Cardiac fibroblast (primary cell): Measurements from ENCODE around the gene SBK1.

ENCODE experiments used
- DNase-seq, 2 donors: peaks; one replicate each; pipeline versions ENCODE4 v3.0.0 to v3.0.0-alpha.2; 2010; ENCODE audit warnings: low read depth in 2 of 2
- H3K4me3 ChIP-seq, 2 donors: replicated peaks in 1 of 2; 1 replicate in 1 of 2; 2 replicates in 1 of 2; pipeline ENCODE4 v1.5.1; 2011; ENCODE audit warnings: low read depth in 2 of 2, low read length in 2 of 2, mild to moderate bottlenecking in 2 of 2, moderate library complexity in 1 of 2
- CTCF ChIP-seq: IDR thresholded peaks from one replicate; pipeline ENCODE4 v1.5.1; 2011; ENCODE audit warnings: low read depth, mild to moderate bottlenecking, low read length, inconsistent platforms

The SBK1 gene

GRCh38 chr16:28289048-28289447, 3.3 kb upstream of the SBK1 start:
- no peak for TF ChIP-seq CTCF
- no peak for DNase-seq
- H3K4me3 ChIP-seq: no peak overlapping the region

GRCh38 chr16:28289939-28290858, 2.1 kb upstream of the SBK1 start:
- no peak overlapping the region for H3K4me3 ChIP-seq
- no peak for DNase-seq
- TF ChIP-seq CTCF: no peak

- no peak for TF ChIP-seq CTCF
- no peak overlapping the region for H3K4me3 ChIP-seq
- DNase-seq: no peak
Measured at GRCh38 chr16:28290859-28291254, 1.5 kb upstream of the SBK1 start.

GRCh38 chr16:28292731-28293600, 641 bp downstream of the SBK1 start:
- no peak for DNase-seq

GRCh38 chr16:28293601-28293960, 1.3 kb downstream of the SBK1 start:
- DNase-seq: no peak
- no peak for TF ChIP-seq CTCF
- H3K4me3 ChIP-seq: no peak overlapping the region

More at GRCh38 chr16:28292731-28293600, 641 bp downstream of the SBK1 start:
- no peak for TF ChIP-seq CTCF
- peak overlapping the region; percentile 41 to 49 for H3K4me3 ChIP-seq

- TF ChIP-seq CTCF: no peak
- no peak overlapping the region for H3K4me3 ChIP-seq
- no peak for DNase-seq
Measured at GRCh38 chr16:28294201-28294600, 1.9 kb downstream of the SBK1 start.
